Measurements from ENCODE around the gene HECA.
"Not testable (repeated sequence)": the region's sequence is repeated elsewhere in the genome, so short reads cannot be mapped to it uniquely, and the experiment has no call there.

The HECA gene

DNA sequence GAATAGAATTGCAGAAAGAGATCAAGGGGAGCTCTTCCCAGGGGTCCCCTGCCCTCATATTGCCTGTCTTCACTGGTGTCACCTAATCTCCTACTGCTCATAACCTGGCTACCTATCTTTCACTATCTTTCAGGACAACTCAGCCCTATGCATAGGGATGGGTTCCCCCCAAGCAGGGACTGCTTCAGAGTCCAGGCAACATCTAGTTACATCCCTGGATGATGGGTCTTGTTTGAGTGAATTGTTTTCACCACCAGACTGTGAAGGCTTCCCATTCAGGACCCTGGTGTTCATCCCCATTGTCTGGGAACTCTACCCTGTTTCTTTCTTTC lies 850 bp upstream of the HECA start:
- DNase-seq (ENCODE audit: low read depth), result no peak
- no peak overlapping the region for H3K4me3 ChIP-seq (ENCODE audit: control insufficient read depth, low read depth, low read length)
- TF ChIP-seq, protein P1, sequence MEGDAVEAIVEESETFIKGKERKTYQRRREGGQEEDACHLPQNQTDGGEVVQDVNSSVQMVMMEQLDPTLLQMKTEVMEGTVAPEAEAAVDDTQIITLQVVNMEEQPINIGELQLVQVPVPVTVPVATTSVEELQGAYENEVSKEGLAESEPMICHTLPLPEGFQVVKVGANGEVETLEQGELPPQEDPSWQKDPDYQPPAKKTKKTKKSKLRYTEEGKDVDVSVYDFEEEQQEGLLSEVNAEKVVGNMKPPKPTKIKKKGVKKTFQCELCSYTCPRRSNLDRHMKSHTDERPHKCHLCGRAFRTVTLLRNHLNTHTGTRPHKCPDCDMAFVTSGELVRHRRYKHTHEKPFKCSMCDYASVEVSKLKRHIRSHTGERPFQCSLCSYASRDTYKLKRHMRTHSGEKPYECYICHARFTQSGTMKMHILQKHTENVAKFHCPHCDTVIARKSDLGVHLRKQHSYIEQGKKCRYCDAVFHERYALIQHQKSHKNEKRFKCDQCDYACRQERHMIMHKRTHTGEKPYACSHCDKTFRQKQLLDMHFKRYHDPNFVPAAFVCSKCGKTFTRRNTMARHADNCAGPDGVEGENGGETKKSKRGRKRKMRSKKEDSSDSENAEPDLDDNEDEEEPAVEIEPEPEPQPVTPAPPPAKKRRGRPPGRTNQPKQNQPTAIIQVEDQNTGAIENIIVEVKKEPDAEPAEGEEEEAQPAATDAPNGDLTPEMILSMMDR (conservative IDR thresholded peaks at IDR 0.05; ENCODE audit: control insufficient read depth, insufficient read depth, low read depth, low read length), result no peak

DNA sequence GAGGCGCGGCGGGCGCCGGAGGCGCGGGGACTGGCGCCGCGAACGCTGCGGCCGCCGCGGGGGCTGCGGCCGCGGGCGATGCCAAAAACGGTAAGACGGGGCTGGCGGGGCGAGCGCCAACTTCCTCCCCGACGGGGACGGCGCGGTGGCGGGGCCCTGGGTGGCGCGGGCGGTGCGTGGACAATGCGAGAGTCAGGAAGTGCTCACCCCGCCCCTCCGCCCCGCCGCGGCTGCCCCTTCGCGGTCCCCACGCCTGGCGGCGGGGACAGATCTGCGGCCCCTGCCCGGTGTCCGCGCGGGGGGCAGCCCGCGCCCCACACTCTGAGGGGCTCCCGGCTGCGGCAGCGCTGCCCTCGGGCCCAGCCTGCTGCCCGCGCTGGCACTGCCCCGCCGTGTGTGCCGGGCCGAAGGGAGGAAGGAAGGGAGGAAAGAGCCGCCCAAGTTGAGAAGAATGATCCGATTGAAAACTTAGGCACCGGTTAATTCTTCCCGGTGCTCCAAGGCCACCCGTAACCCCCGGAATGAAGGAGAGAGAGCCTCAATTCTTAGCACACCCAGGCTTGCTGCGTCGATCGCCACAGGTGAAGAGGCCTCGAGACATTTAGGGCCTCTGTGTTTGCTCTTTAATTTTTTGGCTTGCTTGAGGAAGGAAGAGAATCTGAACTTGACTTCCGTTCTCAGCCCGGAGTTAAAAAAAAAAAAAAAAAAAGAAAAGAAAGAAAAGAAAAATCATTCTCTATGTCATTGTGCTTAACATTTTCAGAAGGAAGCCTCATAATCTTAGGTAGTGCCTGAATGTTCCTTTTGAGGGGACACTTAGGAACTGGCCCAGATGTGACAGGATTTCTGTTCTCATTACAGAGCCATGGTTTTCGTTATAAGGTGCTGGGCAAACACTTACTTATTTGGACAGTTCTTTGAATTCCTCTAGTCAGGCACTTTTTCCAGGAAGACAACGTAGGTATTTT lies 982 bp downstream of the HECA start:
- H3K4me3 ChIP-seq (ENCODE audit: control insufficient read depth, low read depth, low read length), result peak overlapping the region; percentile 67
- no peak for DNase-seq (ENCODE audit: low read depth)
- TF ChIP-seq, protein P1 (conservative IDR thresholded peaks at IDR 0.05; ENCODE audit: control insufficient read depth, insufficient read depth, low read depth, low read length), result no peak

DNA sequence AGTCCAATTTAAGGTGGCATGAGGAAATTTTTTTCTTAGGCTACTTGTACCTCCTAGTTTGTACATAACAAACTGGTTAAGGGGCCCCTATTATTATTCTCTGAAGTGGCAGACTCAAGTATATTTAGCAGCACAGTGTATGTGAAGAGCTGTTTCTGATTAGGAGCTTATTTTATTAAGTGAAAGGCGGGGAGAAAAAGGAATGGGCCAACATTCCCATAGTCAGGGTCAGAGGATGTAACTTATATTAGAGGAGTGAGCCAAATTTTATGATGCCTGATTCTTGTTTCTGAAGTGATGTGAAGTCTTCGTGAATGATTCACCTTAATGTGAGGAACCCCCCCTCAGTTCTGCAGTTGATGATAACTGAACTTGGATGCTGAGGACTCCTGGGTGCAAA lies 2.8 kb downstream of the HECA start:
- peak; percentile 43 for DNase-seq (ENCODE audit: low read depth)
- no peak overlapping the region for H3K4me3 ChIP-seq (ENCODE audit: control insufficient read depth, low read depth, low read length)
- TF ChIP-seq, protein P1 (conservative IDR thresholded peaks at IDR 0.05; ENCODE audit: control insufficient read depth, insufficient read depth, low read depth, low read length), result no peak

DNA sequence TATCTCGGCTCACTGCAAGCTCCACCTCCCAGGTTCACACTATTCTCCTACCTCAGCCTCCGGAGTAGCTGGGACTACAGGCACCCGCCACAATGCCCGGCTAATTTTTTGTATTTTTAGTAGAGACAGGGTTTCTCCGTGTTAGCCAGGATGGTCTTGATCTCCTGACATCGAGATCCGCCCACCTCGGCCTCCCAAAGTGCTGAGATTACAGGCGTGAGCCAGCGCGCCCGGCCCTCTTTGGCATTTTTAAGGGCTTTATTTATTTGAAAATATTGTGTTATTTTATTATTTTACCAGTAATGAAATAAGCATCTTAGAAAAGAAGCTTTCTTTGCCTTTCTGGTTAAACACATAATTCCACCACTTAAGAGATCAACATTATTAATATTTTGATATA lies 6.0 kb downstream of the HECA start:
- H3K4me3 ChIP-seq (ENCODE audit: control insufficient read depth, low read depth, low read length); DNase-seq (ENCODE audit: low read depth): not testable (repeated sequence)

DNA sequence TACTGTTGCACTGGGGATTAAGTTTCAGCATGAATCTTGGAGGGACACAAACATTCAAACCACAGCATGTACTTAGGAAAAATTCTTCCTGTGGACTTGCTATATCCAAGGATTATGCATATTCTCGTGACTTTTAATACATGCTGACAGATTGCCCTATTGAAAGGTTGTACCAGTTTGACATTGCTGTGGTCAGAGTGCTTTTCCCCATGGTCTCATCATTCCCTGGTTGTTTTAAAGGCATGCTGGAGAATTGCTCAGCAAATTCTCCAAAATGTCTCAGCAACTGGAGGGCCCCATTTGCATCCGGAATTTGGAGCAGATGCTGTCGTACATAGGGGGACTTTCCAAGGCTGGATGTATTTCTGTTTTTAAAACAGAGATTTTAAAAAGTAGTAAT lies 7.4 kb downstream of the HECA start:
- no peak overlapping the region for H3K4me3 ChIP-seq (ENCODE audit: control insufficient read depth, low read depth, low read length)
- TF ChIP-seq, protein P1 (conservative IDR thresholded peaks at IDR 0.05; ENCODE audit: control insufficient read depth, insufficient read depth, low read depth, low read length), result no peak
- no peak for DNase-seq (ENCODE audit: low read depth)

DNA sequence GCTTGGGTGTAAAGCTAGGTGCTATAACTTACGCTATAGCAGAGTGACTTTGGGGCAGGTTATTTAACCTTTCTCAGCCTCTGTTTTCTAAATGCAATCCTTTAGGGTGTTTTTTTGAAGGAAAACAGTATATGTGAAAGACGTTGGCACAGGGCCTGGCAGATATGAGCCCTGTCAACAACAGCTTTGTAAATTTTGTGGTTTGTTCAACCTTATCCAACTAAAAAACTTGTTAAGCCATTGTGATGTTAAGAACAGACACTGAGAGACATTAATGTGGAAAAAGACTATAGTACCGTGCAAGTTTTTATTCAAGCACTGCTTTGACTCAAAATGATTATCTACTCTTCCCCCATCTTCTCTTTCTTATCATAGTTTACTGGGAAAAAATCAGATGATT lies 8.2 kb downstream of the HECA start:
- no peak for DNase-seq (ENCODE audit: low read depth)
- TF ChIP-seq, protein P1 (conservative IDR thresholded peaks at IDR 0.05; ENCODE audit: control insufficient read depth, insufficient read depth, low read depth, low read length), result no peak
- no peak overlapping the region for H3K4me3 ChIP-seq (ENCODE audit: control insufficient read depth, low read depth, low read length)

DNA sequence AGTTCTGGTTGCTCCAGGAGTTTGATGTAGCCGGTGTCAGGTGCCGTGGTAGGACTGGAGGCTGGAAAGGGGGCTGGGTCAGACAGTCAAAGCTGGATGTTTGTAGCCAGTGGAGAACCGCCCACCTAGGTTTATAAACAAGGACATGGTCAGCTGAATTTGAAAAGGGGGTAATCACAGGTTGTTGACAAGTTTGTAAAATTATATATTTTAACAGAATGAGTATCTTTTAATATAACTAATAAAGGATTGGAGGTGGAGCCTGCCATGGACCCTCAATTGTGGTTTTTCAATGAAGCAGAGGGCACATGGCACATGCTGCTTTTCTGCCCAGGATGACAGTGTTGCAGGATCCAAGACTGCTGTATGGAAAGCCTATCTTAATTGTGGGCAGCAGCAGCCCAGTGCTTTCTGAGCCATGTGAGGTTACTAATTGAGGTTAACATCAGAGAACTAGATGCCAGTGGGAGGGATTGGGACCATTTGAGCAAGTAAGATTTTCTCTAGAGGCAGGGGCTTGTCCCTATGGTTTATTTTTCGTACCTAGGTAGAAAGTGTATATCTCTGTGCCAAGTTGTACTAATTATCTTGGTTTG lies 9.7 kb downstream of the HECA start:
- DNase-seq (ENCODE audit: low read depth), result no peak
- H3K4me3 ChIP-seq (ENCODE audit: control insufficient read depth, low read depth, low read length), result no peak overlapping the region
- TF ChIP-seq, protein P1 (conservative IDR thresholded peaks at IDR 0.05; ENCODE audit: control insufficient read depth, insufficient read depth, low read depth, low read length), result no peak

Measured in fibroblast of mammary gland (primary cell).